Measurements from ENCODE around the gene ADCY4.
"Not testable (repeated sequence)": the region's sequence is repeated elsewhere in the genome, so short reads cannot be mapped to it uniquely, and the experiment has no call there.

Gene ADCY4

DNA sequence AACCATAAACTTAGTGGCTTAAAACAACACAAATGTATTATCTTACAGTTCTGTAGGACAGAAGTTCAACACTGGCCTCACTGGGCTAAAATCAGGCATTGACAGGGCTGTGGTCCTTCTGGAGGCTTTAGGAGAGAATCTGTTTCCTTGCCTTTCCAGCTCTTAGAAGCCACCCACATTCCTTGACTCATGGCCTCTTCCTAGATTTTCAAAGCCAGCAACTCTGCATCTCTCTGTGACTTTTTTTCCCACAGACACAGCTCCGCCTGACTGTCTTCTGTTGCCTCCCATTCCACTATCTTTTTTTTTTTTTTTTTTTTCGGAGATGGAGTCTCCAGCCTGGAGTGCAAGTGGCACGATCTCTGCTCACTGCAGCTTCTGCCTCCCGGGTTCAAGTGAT is 21.3 kb upstream of the ADCY4 start:
- Mint-ChIP-seq H3K4me3 (no peak overlapping the region), H3K9me3 (no peaks in the 10 kb centered on the region), H3K27ac (no peak overlapping the region), H3K36me3 (ENCODE audit: low read depth) (no peaks in the 10 kb centered on the region), H3K27me3 (peaks cover 48% of the 10 kb centered on the region), H3K4me1 (ENCODE audit: low read depth) (peaks cover 3% of the 10 kb centered on the region)
- DNase-seq, result no peak

DNA sequence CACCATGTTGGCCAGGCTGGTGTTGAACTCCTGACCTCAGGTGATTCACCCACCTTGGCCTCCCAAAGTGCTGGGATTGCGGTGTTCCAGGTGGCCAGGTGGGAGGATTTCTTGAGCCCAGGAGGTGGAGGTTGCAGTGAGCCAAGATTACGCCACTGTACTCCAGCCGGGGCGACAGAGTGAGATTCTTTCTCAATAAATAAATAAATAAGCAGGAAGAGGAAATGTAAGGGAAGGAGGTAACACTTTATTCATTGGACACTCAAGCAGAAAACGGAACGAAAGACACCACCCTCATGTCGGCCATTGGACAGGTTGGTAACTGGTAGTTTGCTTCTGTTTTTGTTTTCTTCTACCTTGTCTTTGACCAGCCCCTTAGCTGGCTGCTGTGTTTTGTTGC is 20.1 kb upstream of the ADCY4 start:
- peaks cover 3% of the 10 kb centered on the region for H3K4me1 Mint-ChIP-seq (ENCODE audit: low read depth)
- H3K9me3 Mint-ChIP-seq, result no peaks in the 10 kb centered on the region
- no peak overlapping the region for H3K27ac Mint-ChIP-seq
- H3K4me3 Mint-ChIP-seq, result no peak overlapping the region
- DNase-seq, result no peak
- H3K27me3 Mint-ChIP-seq, result peaks cover 52% of the 10 kb centered on the region
- H3K36me3 Mint-ChIP-seq (ENCODE audit: low read depth), result no peaks in the 10 kb centered on the region

DNA sequence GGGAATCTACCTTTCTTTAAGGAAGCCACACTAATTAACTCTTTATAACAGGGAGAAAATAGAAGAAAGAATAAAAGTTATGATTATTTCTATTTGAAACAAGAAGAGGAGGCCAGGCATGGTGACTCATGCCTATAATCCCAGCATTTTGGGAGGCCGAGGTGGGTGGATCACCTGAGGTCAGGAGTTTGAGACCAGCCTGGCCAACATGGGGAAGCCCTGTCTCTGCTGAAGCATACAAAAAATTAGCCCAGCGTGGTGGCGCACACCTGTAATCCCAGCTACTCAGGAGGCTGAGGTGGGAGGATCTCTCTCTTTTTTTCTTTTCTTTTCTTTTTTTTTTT is 19.6 kb upstream of the ADCY4 start:
- H3K4me1 Mint-ChIP-seq (ENCODE audit: low read depth); H3K9me3 Mint-ChIP-seq; H3K4me3 Mint-ChIP-seq; H3K36me3 Mint-ChIP-seq (ENCODE audit: low read depth); DNase-seq; H3K27ac Mint-ChIP-seq: not testable (repeated sequence)
- H3K27me3 Mint-ChIP-seq, result peaks cover 54% of the 10 kb centered on the region

DNA sequence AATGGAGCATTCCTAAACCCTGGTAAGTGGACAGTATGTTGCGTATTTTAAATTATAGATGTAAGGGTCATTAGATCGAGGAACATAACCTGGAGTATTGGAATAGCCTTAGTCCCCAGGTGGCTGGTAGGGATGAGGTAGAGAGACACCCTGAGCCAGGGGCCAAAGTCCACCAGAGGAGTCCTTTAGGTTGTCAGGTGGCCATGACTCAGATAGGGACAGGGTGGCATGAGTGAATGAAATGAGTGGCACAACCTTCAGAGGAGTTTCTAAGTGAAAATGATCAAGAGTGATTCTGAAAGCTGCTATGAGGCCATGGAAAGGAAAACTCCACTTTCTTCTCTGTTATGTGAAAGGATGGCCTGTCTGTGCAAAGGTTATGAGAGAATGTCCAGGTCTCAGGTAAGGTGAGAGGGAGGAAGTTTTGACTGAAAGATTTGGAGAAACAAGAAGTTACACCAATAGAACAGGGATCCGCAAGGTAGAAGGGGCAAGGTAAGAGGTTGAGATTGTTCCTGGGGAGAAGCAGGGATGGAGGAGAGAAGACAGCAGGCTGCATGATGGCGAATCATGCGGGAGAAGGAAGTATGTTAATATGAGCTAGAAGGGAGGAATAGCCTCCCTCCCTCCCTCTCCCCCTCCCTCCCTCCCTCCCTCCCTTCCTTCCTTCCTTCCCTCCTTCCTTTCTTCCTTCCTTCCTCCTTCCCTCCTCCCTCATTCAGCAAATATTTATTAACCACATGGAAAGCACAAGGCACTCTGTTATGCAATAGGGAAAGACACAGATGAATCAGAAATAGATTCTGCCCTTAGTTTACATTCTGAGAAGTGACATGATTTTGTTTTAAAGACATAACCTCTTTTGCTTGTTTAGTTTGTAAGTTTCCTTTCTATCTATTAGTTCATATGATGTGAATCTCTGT is 18.9 kb upstream of the ADCY4 start:
- Mint-ChIP-seq H3K9me3 (no peaks in the 10 kb centered on the region), H3K4me1 (ENCODE audit: low read depth) (peaks cover 3% of the 10 kb centered on the region), H3K36me3 (ENCODE audit: low read depth) (no peaks in the 10 kb centered on the region), H3K27me3 (peaks cover 56% of the 10 kb centered on the region), H3K4me3 (no peak overlapping the region), H3K27ac (peak overlapping the region; percentile 38)
- DNase-seq, result no peak

DNA sequence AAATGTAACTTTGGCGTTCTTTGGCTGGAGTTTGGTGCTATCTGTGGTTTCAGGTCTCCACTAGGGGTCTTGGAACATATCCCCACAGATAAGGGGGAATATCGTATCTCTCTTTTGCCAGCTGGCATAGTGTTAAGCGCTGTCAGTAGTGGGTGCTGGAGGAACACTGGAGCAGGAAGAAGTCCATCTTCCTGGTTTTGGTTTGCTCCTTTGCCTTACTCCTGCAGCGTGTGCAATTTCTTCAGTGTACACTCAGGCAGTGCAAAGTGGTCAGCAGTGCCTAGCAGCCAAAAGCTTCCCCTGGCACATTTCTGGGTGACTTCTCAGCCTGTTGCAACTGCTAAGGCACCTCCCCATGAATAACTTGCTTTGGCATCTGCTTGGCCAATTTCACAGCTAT is 16.6 kb upstream of the ADCY4 start:
- no peak overlapping the region for H3K27ac Mint-ChIP-seq
- H3K4me1 Mint-ChIP-seq (ENCODE audit: low read depth), result peaks cover 3% of the 10 kb centered on the region
- no peak overlapping the region for H3K4me3 Mint-ChIP-seq
- no peaks in the 10 kb centered on the region for H3K36me3 Mint-ChIP-seq (ENCODE audit: low read depth)
- no peaks in the 10 kb centered on the region for H3K9me3 Mint-ChIP-seq
- no peak for DNase-seq
- peaks cover 60% of the 10 kb centered on the region for H3K27me3 Mint-ChIP-seq

DNA sequence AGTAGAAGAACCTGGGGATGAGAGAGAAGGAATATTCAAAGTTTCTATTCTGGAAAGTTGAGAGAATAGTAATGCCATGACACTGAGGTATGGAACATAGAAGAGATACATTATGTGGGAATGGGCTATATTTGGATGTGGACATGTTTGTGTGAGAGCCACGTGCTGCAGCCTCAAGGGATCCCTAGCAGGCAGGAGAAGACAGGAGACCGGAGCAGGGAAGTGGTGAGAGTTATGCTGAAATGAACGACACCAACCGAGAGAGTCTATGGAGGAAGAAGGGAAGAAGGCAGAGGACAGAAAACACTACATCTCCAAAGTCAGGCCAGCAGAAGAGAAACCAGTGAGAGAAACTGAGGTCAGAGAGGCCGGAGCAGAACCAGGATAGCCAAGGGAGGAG is 14.9 kb upstream of the ADCY4 start:
- H3K4me3 Mint-ChIP-seq, result no peak overlapping the region
- no peak for DNase-seq
- H3K36me3 Mint-ChIP-seq (ENCODE audit: low read depth), result no peaks in the 10 kb centered on the region
- peaks cover 3% of the 10 kb centered on the region for H3K4me1 Mint-ChIP-seq (ENCODE audit: low read depth)
- no peaks in the 10 kb centered on the region for H3K9me3 Mint-ChIP-seq
- peaks cover 69% of the 10 kb centered on the region for H3K27me3 Mint-ChIP-seq
- H3K27ac Mint-ChIP-seq, result no peak overlapping the region

DNA sequence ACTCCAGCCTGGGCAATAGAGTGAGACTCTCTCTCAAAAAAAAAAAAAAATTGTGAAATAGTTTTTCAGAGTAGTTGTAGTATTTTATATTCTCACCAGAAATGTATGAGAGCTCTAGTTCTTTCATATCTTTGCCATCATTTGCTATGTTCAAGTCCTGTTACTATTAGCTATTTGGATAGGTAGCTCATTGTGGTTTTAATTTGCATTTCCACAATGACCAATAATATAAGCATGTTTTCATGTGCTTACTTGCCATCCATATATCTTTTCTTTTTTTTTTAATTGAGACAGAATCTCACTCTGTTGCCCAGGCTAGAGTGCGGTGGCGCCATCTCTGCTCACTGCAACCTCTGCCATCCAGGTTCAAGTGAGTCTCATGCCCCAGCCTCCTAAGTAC is 13.3 kb upstream of the ADCY4 start:
- peaks cover 66% of the 10 kb centered on the region for H3K27me3 Mint-ChIP-seq
- DNase-seq, result no peak
- H3K36me3 Mint-ChIP-seq (ENCODE audit: low read depth), result no peaks in the 10 kb centered on the region
- no peak overlapping the region for H3K4me3 Mint-ChIP-seq
- H3K9me3 Mint-ChIP-seq, result no peaks in the 10 kb centered on the region
- H3K27ac Mint-ChIP-seq, result no peak overlapping the region
- no peaks in the 10 kb centered on the region for H3K4me1 Mint-ChIP-seq (ENCODE audit: low read depth)

DNA sequence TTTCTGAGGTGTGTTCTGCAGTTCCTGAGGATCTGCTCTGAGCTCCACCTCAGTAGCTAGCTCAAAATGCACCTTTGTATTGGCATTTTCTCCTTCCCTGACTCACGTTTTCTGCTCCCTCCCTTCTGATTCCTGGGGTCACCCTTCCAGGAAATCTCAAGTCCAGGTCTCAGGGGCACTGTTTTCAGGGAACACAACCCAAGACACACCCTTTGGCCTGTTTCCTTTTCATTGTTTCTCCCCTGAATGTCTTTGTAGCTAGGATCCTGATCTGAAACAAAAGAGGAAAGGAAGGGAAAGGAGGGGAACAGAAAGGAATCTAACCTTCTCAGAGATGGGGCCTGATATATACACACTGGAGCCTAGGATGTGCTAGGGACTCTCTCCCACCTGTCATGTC is 12.3 kb upstream of the ADCY4 start:
- no peaks in the 10 kb centered on the region for H3K36me3 Mint-ChIP-seq (ENCODE audit: low read depth)
- H3K9me3 Mint-ChIP-seq, result no peaks in the 10 kb centered on the region
- DNase-seq, result no peak
- peaks cover 59% of the 10 kb centered on the region for H3K27me3 Mint-ChIP-seq
- H3K27ac Mint-ChIP-seq, result no peak overlapping the region
- H3K4me3 Mint-ChIP-seq, result no peak overlapping the region
- no peaks in the 10 kb centered on the region for H3K4me1 Mint-ChIP-seq (ENCODE audit: low read depth)

DNA sequence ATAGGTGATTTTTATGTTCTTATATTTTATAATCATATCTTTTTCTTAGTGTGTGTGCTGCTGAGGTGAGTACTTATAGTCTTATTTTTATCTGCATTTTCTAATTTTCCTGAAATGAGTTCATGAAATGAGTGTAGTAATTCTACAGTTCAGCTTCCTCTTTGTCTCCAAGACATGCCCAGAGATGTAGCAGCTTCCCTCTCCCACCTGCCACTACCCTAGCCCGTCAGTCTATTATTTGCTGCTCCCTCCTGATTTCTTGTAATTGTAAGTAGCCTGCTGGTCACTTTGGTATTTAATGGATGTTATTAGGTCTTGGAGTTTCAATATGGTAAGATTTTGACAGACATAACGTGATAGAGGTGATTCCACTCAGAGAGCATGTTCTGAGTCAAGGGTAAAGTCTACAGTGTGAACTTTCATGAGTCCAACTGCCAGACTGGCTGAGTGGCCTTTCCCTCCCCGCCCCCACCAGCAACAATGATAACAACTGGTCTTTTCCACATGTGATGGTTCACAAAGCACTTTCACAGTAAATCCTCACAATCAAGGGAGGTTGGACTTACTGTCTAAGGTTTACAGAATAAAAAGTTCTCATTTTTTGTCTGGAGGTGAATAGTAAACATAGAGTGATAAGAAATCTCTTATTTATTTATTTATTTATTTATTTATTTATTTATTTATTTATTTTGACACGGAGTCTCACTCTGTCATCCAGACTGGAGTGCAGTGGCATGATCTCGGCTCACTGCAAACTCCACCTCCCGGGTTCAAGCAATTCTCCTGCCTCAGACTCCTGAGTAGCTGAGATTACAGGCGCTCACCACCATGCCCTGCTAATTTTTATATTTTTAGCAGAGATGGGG is 9.2 kb upstream of the ADCY4 start:
- H3K27me3 Mint-ChIP-seq, result peaks cover 32% of the 10 kb centered on the region
- H3K9me3 Mint-ChIP-seq, result no peaks in the 10 kb centered on the region
- no peak overlapping the region for H3K27ac Mint-ChIP-seq
- H3K4me1 Mint-ChIP-seq (ENCODE audit: low read depth), result peaks cover 11% of the 10 kb centered on the region
- peaks cover 3% of the 10 kb centered on the region for H3K36me3 Mint-ChIP-seq (ENCODE audit: low read depth)
- H3K4me3 Mint-ChIP-seq, result no peak overlapping the region
- no peak for DNase-seq

DNA sequence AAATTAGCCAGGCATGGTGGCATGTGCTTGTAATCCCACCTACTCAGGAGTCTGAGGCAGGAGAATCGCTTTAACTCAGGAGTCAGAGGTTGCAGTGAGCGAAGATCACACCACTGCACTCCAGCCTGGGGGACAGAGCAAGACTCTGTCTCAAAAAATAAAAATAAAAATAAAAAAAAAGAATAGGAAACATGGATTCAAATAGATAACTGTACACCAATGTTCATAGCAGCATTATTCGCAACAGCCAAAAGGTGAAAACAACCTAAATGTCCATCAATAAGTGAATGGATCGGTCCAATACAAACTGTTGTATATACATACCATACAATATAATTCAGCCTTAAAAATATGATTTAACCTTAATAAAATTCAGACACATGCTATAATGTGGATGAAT is 8.0 kb upstream of the ADCY4 start:
- DNase-seq, result no peak
- peaks cover 29% of the 10 kb centered on the region for H3K27me3 Mint-ChIP-seq

DNA sequence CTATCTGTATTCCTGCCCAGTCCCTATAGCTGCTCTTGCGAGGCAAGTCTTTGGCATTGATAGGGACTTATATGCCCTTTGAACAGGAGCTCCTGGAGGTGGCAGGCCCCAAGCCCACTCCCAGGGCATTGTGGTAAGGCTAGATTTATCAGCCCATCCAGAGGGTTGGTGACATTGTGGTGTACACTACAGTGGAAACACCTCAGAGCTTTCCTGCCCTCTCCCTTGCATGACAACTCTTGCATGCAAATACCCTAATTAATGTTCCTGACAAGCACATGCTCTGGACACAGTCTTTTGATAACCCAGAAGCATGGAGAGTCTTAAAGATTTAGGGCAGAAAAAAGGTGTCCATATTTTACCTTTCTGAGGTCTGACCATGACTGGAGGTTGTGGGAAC is 5.7 kb upstream of the ADCY4 start:
- DNase-seq, result no peak
- H3K9me3 Mint-ChIP-seq, result no peaks in the 10 kb centered on the region
- peaks cover 20% of the 10 kb centered on the region for H3K36me3 Mint-ChIP-seq (ENCODE audit: low read depth)
- peaks cover 25% of the 10 kb centered on the region for H3K27me3 Mint-ChIP-seq
- peaks cover 24% of the 10 kb centered on the region for H3K4me1 Mint-ChIP-seq (ENCODE audit: low read depth)
- H3K4me3 Mint-ChIP-seq, result no peak overlapping the region
- no peak overlapping the region for H3K27ac Mint-ChIP-seq

More for the DNA sequence above, 8.0 kb upstream of the ADCY4 start:
- Mint-ChIP-seq H3K27ac (no peak overlapping the region), H3K4me3 (no peak overlapping the region), H3K4me1 (ENCODE audit: low read depth) (peaks cover 23% of the 10 kb centered on the region), H3K36me3 (ENCODE audit: low read depth) (peaks cover 7% of the 10 kb centered on the region), H3K9me3 (no peaks in the 10 kb centered on the region)

DNA sequence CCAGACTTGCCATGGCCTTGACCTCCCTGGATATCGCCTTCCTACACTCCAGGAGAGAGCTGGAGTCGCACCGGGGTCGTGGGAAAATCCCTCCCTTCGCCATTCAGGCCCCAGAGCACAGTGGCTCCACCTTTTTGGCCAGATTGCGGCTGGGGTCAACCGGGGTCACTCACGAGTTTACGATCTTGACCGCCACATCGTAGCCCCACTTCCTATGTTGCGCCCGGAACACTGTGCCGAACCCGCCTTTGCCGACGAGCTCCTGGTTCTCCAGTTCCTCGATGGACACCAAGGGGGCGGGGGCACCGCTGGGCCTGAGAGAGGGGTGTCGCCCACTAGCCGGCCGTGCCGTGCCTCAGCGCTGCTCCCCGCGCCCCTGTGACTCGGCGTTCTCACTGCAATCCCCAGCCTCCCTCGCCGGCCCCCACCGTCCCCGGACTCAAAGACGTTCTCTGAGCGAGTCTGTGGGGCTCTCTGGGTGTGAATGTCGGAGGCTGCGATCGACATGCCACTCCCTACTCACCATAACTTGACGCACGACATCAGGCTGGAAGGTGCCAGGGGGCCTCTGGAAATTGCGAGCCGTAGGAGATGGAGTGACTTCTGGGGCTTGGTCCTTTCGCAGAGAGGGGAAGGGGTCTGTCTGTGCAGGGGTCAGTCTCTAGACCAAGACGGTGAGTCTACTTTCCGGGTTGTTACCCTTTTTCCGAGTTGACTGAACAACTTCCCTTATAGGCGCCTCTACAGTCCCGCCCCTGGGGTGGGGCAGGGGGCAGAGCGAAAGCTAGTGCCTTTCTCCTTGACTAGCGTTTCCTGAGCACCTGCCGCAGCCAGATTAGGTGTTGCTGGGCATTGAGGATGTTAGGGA is 4.6 kb upstream of the ADCY4 start, which contains the start of gene RIPK3:
Gene RIPK3, minus strand, starts transcription at position 708 of the 868 bp plus-strand sequence. Its CDS starts 165 bp downstream, at position 543.
- H3K27ac Mint-ChIP-seq, result peak within 1 kb of the TSS; percentile 83
- H3K27me3 Mint-ChIP-seq, result peaks cover 28% of the 10 kb centered on the region
- DNase-seq, result peak; percentile 81
- H3K9me3 Mint-ChIP-seq, result no peaks in the 10 kb centered on the region
- H3K4me1 Mint-ChIP-seq (ENCODE audit: low read depth), result peaks cover 31% of the 10 kb centered on the region
- H3K4me3 Mint-ChIP-seq, result peak within 1 kb of the TSS; percentile 86
- peaks cover 20% of the 10 kb centered on the region for H3K36me3 Mint-ChIP-seq (ENCODE audit: low read depth)

DNA sequence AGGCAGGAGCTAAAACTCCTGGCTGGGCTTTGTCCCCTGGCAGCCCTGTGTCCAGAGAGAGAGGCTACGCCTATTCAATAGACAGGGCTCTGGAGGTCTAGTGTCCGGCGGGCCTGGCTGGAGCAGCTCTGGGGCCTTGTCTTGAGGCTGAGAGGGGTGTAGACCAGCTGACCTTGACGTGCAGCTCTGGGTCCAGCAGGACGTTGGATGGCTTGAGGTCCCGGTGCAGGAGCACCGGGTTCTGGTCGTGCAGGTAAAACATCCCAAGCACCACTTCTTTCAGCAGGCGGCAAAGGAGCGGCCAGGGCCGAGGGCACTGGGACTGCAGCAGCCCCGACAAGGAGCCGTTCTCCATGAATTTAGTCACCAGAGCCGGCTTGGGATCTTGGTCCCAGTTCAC is 4.0 kb upstream of the ADCY4 start:
- peaks cover 20% of the 10 kb centered on the region for H3K36me3 Mint-ChIP-seq (ENCODE audit: low read depth)
- peak overlapping the region; percentile 86 for H3K4me3 Mint-ChIP-seq
- no peak overlapping the region for H3K27ac Mint-ChIP-seq
- H3K9me3 Mint-ChIP-seq, result no peaks in the 10 kb centered on the region
- DNase-seq, result no peak
- H3K27me3 Mint-ChIP-seq, result peaks cover 30% of the 10 kb centered on the region
- peaks cover 36% of the 10 kb centered on the region for H3K4me1 Mint-ChIP-seq (ENCODE audit: low read depth)

DNA sequence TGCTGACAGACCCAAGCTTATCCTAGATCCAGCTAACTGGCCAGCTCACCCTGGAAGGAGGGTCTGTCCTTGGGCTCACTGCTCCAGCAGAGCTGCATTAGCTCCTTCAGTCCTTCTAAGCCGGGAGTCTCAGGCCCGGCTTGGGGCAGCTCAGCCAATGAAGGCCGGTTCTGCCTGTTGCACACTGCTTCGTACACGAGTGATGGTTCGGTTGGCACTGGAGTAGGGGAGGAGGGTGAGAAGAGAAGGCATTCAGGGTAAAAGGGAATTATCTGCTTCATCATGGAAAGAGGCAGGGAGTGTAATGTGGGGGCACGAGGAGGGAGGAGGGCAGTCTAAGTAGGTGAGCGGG is 2.9 kb upstream of the ADCY4 start:
- no peak overlapping the region for H3K27ac Mint-ChIP-seq
- peaks cover 20% of the 10 kb centered on the region for H3K36me3 Mint-ChIP-seq (ENCODE audit: low read depth)
- peaks cover 39% of the 10 kb centered on the region for H3K27me3 Mint-ChIP-seq
- peaks cover 44% of the 10 kb centered on the region for H3K4me1 Mint-ChIP-seq (ENCODE audit: low read depth)
- no peak overlapping the region for H3K4me3 Mint-ChIP-seq
- no peaks in the 10 kb centered on the region for H3K9me3 Mint-ChIP-seq
- DNase-seq, result no peak

Data from activated T-cell treated with anti-CD3 and anti-CD28 coated beads, Interleukin-2, amount 50 U/mL, for 24 hours (primary cell).